Measurements from ENCODE around the gene CRYAA.

Gene CRYAA

DNA sequence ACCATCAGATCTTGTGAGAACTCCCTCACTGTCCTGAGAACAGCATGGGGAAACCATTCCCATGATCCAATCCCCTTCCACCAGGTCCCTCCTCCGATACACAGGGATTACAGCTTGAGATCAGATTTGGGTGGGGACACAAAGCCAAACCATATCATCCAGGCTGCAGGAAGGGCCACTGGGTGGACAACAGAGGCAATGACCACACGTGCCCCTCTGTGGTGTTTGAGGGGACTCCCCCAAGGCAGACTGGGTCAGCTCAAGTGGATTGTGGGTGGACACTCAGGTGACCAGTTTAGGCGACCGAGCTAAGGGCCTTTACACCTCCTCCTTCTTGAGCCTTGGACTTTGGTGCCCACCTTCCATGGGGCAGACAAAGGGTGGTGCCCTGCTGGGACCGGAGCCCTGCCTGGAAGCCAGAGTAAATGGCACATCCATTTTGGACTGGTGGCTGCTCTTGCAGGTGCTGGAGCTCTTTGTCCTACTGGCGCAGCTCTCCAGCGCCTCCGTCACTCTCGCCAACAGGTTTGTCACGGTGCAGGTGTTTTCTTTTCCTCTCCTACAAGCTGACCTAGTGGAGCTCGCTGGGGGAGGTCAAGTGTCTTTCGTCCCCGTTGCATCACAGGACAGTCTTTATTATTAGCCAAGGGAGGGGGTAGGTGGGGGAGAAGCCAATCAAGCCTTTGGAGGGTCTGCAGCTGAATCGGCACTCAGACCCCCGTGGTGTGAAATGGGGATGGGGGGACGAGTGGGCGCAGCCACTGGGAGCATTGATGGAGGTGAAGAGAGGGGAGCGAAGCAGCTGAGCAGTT is 37.6 kb downstream of the CRYAA start:
- Histone ChIP-seq H3K4me2 (ENCODE audit: low read length) (no peak overlapping the region), H3K4me1 (ENCODE audit: control insufficient read depth, low read length) (no peaks in the 10 kb centered on the region), H3F3A (ENCODE audit: control insufficient read depth, insufficient read depth) (no peaks in the 10 kb centered on the region), H3K27ac (ENCODE audit: low read depth, low read length) (no peak overlapping the region), H3K4me3 (ENCODE audit: low read length) (no peak overlapping the region), H3K9me3 (ENCODE audit: control insufficient read depth, insufficient read depth, low read length) (peaks cover 16% of the 10 kb centered on the region), H3K9me2 (replicated peaks; ENCODE audit: control insufficient read depth, low read length) (no peaks in the 10 kb centered on the region), H3K27me3 (ENCODE audit: control insufficient read depth, low read length) (no peaks in the 10 kb centered on the region), H4K20me1 (ENCODE audit: control insufficient read depth, insufficient read depth, low read depth, low read length) (no peaks in the 10 kb centered on the region), H3K79me2 (ENCODE audit: control insufficient read depth, low read length) (no peaks in the 10 kb centered on the region), H3K36me3 (ENCODE audit: control insufficient read depth, low read length) (no peaks in the 10 kb centered on the region)
- TF ChIP-seq, protein P1, sequence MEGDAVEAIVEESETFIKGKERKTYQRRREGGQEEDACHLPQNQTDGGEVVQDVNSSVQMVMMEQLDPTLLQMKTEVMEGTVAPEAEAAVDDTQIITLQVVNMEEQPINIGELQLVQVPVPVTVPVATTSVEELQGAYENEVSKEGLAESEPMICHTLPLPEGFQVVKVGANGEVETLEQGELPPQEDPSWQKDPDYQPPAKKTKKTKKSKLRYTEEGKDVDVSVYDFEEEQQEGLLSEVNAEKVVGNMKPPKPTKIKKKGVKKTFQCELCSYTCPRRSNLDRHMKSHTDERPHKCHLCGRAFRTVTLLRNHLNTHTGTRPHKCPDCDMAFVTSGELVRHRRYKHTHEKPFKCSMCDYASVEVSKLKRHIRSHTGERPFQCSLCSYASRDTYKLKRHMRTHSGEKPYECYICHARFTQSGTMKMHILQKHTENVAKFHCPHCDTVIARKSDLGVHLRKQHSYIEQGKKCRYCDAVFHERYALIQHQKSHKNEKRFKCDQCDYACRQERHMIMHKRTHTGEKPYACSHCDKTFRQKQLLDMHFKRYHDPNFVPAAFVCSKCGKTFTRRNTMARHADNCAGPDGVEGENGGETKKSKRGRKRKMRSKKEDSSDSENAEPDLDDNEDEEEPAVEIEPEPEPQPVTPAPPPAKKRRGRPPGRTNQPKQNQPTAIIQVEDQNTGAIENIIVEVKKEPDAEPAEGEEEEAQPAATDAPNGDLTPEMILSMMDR (IDR thresholded peaks at IDR 0.05; ENCODE audit: low read depth, low read length, poor library complexity, severe bottlenecking), result no peak
- no peak for TF ChIP-seq EZH2phosphoT487 (IDR thresholded peaks at IDR 0.05; ENCODE audit: borderline replicate concordance, low read length)

DNA sequence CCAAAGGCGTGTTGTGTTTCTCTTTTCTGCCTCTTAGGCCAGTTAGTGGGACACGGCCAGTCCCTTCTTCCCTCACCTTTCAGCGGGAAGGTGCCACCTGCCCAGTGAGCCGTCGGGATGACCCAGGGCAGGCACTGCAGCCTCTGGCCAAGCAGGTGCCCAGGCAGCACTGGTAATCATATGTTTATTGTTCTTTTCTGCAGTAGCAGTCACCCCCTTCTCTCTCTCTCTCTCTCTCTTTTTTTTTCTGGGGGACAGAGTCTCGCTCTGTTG is 38.2 kb downstream of the CRYAA start:
- TF ChIP-seq, protein P1 (IDR thresholded peaks at IDR 0.05; ENCODE audit: low read depth, low read length, poor library complexity, severe bottlenecking), result no peak
- no peak for TF ChIP-seq EZH2phosphoT487 (IDR thresholded peaks at IDR 0.05; ENCODE audit: borderline replicate concordance, low read length)
- H3K4me1 ChIP-seq (ENCODE audit: control insufficient read depth, low read length), result no peaks in the 10 kb centered on the region
- H3K9me2 ChIP-seq (replicated peaks; ENCODE audit: control insufficient read depth, low read length), result no peaks in the 10 kb centered on the region
- H3K27me3 ChIP-seq (ENCODE audit: control insufficient read depth, low read length), result no peaks in the 10 kb centered on the region
- no peaks in the 10 kb centered on the region for H4K20me1 ChIP-seq (ENCODE audit: control insufficient read depth, insufficient read depth, low read depth, low read length)
- no peaks in the 10 kb centered on the region for H3K36me3 ChIP-seq (ENCODE audit: control insufficient read depth, low read length)
- H3K79me2 ChIP-seq (ENCODE audit: control insufficient read depth, low read length), result no peaks in the 10 kb centered on the region
- no peak overlapping the region for H3K4me3 ChIP-seq (ENCODE audit: low read length)
- H3K27ac ChIP-seq (ENCODE audit: low read depth, low read length), result no peak overlapping the region
- no peaks in the 10 kb centered on the region for H3F3A ChIP-seq (ENCODE audit: control insufficient read depth, insufficient read depth)
- no peak overlapping the region for H3K4me2 ChIP-seq (ENCODE audit: low read length)
- H3K9me3 ChIP-seq (ENCODE audit: control insufficient read depth, insufficient read depth, low read length), result peaks cover 13% of the 10 kb centered on the region

DNA sequence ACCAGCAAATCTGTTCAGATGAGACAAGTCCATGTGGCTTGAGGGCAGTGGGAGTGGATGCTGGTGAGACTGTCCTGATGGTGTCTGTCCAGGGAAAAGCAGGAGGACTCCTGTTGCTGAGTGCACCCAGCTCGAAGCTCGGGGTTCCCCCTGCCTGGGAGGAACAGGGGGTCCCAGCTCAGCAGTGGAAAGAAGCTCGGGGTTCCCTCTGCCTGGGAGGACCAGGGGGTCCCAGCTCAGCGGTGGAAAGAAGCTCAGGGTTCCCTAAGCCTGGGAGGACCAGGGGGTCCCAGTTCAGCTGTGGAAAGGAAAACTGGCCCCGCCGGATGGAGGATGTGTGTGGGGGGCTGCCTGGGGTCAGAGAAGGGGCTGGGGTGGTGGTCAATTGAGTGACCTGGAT is 39.1 kb downstream of the CRYAA start:
- H3K4me2 ChIP-seq (ENCODE audit: low read length), result no peak overlapping the region
- no peaks in the 10 kb centered on the region for H3K27me3 ChIP-seq (ENCODE audit: control insufficient read depth, low read length)
- H3K27ac ChIP-seq (ENCODE audit: low read depth, low read length), result no peak overlapping the region

More for the DNA sequence above, 39.1 kb downstream of the CRYAA start:
- Histone ChIP-seq H3K36me3 (ENCODE audit: control insufficient read depth, low read length) (no peaks in the 10 kb centered on the region), H3K4me3 (ENCODE audit: low read length) (no peak overlapping the region), H3K9me3 (ENCODE audit: control insufficient read depth, insufficient read depth, low read length) (peaks cover 13% of the 10 kb centered on the region), H3F3A (ENCODE audit: control insufficient read depth, insufficient read depth) (no peaks in the 10 kb centered on the region), H3K4me1 (ENCODE audit: control insufficient read depth, low read length) (no peaks in the 10 kb centered on the region), H3K9me2 (replicated peaks; ENCODE audit: control insufficient read depth, low read length) (no peaks in the 10 kb centered on the region), H4K20me1 (ENCODE audit: control insufficient read depth, insufficient read depth, low read depth, low read length) (no peaks in the 10 kb centered on the region), H3K79me2 (ENCODE audit: control insufficient read depth, low read length) (no peaks in the 10 kb centered on the region)
- no peak for TF ChIP-seq EZH2phosphoT487 (IDR thresholded peaks at IDR 0.05; ENCODE audit: borderline replicate concordance, low read length)
- TF ChIP-seq, protein P1 (IDR thresholded peaks at IDR 0.05; ENCODE audit: low read depth, low read length, poor library complexity, severe bottlenecking), result no peak

Data from DOHH2 (cell line).